Hindlimb muscle (tissue), 1 donor: ENCODE results near the gene QRICH1. TPM values are rescaled to one million over a fixed set of nuclear protein-coding genes. Genes with fewer than 3 reads are reported as not detected.

Source experiments
- DNase-seq: peaks from one replicate; pipeline ENCODE4 v3.0.0-alpha.2; 2013
- polyA plus RNA-seq: library from polyadenylated mRNA; unstranded; fragments of 120-200 nt; gene quantifications from one replicate; pipeline ENCODE4 v1.2.1, GENCODE V29; 2013; ENCODE audit not compliant: insufficient read length

The QRICH1 gene
- polyA plus RNA-seq, 1 donor, result 60.1 TPM

DNA sequence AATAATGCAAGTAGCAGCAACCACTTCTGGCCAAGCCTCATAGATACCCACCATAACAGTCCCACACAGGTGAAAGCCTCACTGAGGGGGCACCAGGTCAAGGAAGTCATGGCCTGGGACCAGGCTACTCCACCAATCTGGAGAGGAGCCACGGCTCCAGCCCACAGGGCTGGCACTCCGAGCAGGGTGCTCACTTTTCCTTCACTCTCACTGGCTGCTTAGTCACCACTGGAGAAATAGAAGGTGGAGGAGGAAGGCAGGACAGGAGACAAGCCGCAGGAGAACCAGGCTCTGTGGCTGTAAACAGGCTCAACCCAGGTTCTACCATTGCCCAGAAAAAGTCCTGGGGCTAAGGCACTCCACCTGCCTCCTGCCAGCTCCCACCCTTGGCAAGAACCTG lies 25.6 kb upstream of the QRICH1 start:
- no peak for DNase-seq

DNA sequence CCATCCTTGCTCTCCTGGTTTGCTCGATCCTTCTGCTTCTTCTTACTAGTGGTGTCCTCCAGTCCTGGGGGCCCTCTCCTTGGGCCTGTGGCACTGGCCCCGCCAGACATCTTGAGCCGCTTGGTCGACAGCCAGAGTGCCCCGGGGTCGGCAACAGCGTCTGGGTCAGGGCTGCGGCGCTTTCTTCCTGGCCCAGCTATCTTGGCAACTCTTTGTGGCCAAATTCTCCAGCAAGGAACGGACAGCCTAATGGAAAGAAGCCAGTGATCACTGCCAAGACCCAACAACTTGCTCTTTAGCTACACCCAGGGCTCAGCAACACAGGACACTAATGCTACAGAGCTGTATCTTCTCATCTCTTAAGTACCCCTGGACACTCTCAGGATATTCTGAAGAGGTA lies 25.2 kb upstream of the QRICH1 start:
- DNase-seq, result no peak

DNA sequence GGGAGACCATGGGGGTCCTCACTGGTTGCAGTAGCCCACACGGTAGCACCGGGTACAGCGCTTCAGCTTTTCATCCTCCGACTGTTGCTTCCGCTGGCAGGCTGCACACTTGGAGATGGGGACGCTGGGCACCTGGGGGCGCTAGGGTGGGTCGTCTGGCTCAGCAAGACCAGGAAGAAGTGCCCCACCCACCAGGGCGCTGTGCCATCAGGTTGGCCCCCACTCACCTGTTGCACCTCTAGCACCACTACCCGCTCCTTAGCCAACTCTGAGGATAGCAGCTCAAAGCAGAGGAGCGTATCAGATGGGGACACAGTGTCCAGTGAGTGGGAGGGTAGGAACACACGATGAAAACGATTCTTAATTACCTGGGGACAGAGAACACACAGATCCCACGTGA lies 18.4 kb upstream of the QRICH1 start:
- no peak for DNase-seq

DNA sequence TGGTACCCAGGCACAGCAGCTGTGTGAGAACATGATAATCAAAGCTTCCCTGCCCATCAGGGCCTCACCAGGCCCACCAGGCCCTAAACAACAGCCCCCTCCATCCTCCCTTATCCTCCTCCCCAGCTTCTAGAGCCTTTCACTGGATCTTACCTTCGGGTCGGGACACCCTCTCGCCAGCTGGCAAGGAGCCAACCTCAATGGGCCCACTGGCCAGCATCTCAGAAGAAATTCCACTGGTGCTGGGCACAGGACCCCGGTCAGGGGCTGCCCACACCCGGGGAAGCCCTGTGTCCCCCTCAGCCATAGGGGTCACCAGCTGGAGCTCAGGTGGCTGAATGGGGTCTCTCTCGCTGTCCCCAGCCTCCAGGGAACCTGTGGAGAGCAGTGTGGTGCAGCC lies 17.5 kb upstream of the QRICH1 start:
- DNase-seq, result no peak

DNA sequence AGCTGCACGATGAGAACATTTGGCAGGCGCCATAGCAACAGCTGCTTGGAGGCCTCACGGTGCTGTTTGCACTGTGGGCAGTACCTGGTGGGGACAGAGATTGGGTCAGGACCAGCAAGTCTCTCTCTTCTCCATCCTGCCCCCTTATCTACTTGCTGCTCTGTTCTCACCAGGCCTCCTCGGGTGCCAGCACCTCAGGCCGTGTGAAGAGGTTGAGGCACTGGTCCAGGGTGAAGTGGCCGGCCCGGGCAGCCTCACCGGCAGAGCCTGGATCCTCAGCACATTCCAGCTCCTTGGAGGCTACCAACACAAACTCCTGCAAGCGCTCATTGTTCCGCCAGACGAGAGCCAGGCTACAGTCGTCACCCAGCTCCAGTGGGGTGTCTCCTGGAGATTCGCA lies 16.9 kb upstream of the QRICH1 start:
- no peak for DNase-seq

DNA sequence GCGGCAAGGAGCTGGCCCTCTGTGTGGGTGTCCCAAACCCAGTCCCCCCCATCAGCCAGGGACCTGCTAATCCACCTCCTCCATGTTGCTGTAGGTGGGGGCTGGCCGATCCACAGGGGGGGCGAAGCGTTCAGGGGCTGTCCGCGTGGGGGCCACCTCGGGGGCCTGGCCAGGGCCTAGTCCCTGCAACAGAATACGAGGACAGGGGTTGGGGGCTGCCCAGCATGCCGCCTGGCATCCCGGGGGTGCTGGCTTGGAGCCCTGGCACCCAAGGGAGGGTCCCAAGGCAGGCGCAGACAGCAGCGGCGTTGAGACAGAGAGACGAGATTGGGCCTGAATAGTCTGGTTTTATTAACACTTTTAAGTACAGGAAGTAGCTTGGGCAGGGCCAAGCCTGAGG lies 14.5 kb upstream of the QRICH1 start:
- DNase-seq, result no peak

DNA sequence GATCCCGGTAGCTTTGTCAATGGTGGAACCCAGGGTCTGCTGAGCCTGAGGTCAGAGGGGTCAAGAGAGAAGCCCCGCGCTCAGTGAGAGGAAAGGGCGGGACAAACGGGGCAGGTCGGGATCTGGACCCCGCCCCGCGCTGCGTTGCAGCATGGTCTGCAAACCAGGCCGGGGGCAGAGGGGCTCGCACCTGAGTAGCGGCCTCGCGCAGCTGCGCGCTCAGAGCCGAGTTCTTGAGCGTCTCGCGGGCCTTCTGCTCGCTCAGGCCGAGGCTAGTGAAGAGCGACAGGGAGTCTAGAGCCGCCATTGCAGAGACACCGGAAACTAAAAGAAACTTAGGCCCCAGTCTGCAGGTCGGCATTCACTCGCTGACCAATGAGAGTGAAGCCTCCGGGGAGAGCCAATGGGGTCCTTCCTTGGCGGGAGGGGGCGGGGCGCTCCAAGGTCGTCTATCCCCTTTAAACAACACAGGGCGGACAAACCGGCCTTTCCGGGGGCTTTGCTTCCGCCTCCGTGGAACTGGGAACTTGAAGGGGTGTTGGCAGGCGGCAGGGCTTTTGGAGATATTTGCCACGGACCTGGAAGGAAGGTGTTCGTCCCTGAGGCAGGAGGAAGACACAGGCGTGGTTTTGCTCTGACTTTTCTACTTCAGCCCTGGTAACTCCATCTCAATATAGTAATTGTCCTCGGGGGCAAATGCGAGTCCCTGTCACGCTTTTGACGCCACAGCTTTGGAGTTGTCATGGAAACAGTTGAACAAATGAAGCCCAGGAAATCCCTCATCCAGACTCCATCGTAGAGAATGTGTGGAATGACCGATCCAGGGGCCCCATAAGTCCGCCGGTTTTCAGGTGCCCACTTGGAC lies 10.8 kb upstream of the QRICH1 start, which contains the start of gene QARS1:
QARS1 (minus strand) TSS at position 331 of the 865 bp plus-strand sequence; CDS start at position 307, 24 bp downstream.
- DNase-seq, result peak; percentile 94

DNA sequence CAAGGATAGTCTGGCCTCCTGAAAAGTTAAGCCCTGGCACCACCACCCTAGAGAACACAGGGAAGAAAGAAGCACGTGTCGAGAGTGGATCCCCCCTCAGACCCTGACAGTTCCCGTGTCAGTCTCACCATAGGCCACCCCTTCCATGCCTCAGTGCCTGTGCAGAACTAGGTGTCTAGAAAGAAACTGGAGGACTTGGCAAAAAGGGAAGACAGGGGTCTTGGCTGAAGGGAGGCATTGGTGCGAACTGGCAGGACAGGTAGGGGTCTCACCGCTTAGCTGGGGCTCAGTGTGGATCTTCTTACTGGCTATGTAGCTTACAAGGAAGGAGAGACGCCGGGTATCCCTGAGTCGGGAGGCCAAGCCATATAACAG lies 10.2 kb upstream of the QRICH1 start:
- DNase-seq, result no peak

DNA sequence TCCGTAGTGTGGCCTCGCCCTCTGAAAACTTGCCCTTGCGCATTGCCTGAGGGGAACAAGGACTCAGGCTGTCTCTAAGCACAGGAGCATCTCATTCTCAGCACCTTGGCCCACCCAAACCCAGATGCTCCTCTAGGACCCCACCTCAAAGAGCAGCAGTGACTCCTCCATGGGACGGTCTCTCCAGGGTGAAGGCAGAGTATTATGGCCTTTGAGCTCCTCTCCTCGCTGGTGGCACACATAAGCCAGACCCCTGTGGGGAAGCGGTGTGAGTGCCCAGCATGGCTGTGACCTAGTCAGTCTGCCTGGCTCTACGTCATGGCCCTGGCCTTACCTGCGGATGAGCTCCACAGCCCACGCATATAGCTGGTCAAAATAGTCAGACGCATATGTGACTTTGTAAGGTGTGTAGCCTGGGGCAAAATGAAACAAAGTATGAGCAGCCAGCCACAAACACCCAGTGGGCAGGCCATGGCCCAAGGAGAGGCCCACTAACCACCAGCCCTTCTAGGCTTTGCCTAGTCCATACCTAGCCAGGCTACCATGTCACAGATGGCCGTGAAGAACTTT lies 6.3 kb upstream of the QRICH1 start:
- no peak for DNase-seq

DNA sequence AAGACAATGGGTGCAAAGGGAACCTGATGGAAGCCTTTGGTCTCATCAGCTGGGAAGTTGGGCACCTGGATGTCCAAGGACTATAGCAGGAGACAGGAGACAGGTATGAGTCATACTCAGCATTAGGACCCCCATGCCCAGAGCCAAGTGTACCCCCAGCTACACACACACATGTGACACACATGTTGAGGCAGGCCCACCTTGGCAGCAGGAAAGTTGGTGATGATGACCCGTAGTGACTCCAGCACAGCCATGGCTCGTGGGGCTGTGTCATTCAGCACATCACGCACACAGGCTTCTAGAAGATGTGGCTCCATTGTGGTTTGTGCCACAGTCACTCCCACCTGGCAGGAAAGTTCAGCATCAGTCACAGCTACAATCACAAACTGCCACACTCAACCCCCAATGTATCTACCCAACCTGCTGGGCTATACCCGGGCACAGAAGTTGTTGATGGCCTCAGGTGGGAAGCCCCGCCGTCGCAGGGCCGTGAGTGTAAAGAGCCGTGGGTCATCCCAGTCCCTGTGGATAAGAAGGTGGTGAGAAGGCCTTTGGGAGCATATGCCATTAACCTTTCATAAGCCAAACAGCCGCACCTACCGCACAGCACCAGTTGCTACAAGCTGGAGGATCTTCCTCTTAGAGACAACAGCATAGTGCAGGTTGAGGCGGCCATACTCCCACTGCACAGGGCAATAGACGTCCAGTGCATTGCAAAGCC lies 5.2 kb upstream of the QRICH1 start:
- DNase-seq, result no peak

DNA sequence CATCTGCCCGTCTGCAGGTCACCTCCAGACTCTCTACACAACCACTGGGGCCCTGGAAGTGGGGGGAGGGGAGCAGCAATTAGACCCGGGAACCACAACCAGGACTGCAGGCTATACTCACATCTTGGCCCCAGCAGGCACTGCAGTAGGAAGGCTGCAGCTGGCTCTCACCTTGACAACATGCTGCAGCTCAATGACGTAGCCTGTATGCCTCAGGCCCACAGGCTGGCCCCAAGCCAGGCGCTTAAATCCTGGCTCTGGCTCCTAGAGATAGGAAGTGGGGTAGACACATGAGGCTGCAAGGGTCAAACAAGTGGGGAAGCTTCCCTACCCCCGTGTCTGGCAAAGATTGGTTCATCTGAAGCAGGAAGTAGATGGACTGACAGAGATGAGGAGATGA lies 4.6 kb upstream of the QRICH1 start:
- no peak for DNase-seq

DNA sequence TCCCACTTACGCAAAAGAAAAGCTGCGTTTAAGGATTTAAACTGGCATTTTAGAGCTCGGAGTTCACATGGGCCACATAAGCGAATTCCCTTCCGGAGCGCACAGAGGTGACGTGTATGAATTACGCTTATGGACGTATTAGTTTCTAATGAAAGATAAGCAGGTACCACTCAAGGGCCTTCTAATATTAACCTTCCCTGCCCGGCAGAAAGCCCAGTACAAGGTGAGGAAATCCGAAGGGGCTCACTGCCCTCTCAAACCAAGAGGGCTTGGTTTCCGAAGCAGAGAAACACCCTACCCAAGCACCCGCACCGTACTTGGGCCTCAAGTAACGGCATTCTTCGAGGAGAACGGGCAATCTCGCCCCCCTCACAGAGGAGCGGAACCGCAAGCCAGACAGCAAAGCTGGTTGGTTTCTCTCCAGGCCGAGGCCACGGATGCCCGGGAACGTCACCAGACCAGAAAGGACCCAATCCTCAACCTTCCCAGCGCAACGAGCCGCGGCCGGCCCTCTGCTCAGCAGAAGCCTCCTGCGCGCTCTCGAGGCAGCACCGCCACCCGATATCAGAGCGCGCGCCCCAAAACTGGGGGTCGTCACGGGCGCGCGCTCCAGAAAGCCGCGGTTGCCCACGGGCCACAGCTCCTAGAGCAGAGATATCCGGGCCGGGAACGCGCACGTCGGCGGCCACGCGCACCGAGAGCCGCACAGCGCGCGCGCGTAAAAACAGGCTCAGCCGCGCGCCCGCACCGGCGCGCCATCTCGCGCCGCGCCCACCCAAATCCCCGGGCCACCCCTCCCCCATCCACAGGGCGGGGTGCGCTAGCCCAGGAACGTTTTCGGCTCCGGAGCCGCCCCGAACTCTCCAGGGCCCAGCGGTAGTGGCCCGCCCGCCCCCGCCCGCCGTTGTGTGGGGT lies 676 bp downstream of the QRICH1 start:
- DNase-seq, result peak; percentile 91

DNA sequence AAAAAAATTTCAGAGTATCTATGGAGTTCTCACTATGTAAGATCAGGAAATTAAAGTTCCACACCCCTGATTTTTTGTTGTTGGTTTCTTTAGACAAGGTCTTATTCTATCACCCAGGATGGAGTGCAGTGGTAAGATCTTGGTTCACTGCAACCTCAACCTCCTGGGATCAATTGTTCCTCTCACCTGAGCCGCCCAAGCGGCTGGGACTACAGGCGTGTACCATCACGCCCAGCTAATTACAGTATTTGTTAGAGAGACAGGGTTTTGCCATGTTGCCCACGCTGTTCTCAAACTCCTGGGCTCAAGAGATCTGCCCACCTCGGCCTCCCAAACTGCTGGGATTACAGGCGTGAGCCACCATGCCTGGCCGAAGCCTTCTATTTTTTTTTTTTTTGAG lies 12.4 kb downstream of the QRICH1 start:
- no peak for DNase-seq

DNA sequence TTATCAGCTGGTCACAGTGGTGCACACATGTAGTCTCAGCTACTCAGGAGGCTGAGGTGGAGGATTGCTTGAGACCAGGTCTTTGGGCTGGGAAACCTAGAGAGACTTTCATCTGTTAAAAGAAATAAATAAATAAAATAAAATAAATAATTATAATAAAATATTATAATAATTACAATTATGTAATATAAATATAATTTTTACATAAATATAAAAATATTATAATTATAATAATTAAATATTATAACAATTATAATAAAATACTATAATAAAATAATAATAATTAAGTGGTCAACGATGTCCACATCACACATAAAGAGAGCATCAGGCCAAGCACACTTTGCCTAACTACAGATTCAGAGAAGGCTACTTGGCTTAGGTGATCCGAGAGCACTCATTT lies 14.6 kb downstream of the QRICH1 start:
- DNase-seq, result no peak

DNA sequence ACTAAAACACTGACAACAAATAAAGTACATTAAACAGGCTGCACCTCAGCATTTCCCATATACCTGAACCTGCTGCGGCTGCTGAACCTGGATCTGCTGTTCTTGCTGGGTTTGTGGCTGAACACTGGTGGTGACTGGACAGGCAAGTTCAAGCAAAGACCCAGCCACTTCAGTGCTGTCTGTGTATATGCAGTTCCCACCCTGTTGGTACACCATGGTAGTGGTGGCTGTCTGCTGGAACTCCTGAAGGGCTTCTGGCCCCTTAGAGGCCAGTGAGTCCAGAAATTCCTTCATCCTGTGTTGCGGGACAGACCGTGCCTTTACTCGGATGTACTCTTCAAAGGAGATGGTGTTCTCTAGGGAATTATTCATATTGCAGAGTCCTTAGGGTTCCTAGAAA lies 17.2 kb downstream of the QRICH1 start:
- DNase-seq, result no peak

DNA sequence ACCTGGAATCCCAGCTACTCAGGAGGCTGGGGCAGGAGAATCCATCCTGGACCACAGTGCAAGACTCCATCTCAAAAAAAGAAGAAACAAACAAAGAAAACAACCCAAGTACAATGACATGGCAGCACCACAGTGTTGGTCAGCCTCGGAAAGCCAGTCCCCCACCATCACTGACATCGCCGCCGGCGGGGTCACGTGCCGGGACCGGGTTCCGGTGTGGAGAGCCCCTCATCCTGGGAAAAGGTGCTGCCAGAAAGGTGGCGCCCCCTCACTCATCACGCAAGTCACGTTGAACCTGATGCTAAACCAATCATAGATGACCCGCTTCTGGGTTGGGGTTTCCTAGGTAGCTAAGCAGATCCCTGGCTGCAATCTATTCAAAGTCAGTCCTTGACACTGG lies 17.8 kb downstream of the QRICH1 start:
- DNase-seq, result no peak

DNA sequence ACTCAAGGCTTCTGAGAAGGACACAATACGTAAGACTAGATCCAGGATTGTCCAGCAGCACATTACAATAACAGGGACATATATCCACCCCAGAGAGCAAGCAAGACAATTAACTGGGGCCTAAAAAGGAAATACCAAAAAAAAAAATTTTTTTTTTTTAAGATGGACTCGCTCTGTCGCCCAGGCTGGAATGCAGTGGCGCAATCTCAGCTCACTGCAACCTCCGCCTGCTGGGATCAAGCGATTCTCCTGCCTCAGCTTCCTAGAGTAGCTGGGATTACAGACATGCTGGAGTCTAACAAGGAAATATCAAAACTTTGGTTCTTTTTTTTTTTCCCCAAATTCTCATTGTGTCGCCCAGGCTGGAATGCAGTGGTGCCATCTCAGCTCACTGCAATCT lies 35.9 kb downstream of the QRICH1 start:
- DNase-seq, result no peak

DNA sequence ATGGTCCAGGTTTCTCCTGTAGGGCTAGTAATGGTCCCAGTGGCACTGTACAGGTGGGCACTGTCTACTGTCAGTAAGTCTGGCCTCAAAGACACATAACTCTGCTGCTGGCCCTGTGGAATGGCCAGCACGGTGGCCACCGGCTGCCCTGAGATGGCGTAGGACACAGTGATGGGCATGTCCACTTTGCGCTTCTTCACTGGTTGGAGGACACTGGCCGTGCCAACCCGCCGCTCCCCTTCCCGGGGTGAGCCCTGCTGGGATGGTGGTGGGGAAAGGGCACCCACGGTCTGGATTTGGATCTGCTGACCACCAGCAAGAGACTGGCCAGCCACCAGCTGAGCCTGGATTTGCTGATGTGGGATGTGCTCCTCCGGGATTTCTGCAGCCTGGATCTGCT lies 36.6 kb downstream of the QRICH1 start:
- DNase-seq, result no peak

DNA sequence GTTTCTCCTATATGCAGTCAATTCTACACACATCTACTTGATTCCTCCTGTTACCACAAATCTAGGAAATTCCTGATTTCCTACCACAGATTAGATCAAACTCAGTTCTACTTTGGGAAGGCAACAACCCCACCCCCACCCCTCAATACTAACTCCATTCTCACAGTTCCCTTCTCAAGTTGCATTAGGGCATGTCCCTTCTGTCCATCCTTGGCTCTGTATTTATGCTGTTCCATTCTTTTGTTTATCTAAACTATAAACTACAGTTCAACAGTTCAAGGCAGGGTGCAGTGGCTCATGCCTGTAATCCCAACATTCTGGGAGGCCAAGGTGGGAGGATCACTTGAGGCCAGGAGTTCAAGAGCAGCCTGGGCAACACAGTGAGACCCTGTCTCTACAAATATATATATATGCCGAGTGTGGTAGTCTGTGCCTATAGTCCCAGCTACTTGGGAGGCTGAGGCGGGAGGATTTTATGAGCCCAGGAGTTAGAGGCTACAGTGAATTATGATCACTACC lies 39.5 kb downstream of the QRICH1 start:
- DNase-seq, result no peak

DNA sequence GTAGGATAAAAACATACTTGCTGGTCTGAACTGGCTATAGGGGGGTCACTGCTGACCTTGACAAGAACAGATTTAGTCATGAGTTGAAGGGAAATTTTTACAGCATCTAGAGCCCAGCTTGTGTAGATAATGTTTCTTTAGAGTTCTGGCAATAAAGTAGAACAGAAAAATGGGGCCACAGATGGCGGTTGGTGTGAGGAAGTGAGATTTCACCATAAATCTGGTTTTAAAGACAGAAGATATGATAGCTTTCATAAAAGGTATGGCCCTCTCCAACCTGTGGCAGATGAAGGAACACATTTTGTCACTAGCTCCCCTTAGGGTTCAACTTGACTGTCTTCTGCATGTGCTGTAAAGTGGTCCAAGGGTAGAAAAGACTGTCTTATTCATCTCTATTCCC lies 40.3 kb downstream of the QRICH1 start:
- no peak for DNase-seq

DNA sequence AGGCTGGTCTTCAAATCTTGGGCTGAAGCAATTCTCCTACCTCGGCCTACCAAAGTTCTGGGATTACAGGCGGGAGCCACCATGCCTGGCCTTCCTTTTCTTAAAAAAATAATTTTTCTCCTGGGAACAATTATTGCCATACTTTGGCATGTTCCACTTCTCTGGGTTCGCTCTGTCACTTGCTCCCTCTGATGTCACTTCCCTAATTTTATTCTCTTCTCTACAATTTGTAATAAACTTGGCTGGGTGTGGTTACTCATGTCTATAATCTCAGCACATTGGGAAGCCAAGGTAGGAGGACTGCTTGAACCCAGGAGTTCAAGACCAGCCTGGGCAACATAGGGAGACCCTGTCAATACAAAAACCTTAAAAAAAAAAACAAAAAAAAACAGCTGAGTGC lies 58.6 kb downstream of the QRICH1 start:
- DNase-seq, result no peak

DNA sequence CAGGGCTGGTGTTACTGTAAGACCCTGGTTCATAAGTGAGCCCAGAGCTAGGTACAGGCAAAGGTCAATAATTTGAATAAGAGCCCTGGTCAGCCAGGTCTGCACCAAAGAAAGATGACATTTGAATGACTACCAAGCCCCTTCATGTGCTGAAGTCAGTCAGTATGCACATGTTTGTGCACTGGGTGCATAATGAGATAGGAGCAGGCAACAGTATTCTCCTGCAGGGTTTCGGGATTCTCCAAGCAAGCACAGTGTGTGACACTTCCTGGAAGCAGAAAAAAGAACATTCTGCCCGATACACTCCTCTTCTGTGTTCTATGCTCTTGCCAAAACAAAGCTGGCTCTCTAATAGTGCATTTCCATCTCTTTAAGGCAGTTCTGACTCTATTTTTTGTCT lies 59.2 kb downstream of the QRICH1 start:
- DNase-seq, result no peak
